ENCODE measurements around the gene PUS10. TPM values are rescaled to one million over a fixed set of nuclear protein-coding genes. Genes with fewer than 3 reads are reported as not detected.

The PUS10 gene
- polyA plus RNA-seq, 2 of the 4 experiments (the other 2 are of a cell fraction): 3.3 to 9.3 TPM

DNA sequence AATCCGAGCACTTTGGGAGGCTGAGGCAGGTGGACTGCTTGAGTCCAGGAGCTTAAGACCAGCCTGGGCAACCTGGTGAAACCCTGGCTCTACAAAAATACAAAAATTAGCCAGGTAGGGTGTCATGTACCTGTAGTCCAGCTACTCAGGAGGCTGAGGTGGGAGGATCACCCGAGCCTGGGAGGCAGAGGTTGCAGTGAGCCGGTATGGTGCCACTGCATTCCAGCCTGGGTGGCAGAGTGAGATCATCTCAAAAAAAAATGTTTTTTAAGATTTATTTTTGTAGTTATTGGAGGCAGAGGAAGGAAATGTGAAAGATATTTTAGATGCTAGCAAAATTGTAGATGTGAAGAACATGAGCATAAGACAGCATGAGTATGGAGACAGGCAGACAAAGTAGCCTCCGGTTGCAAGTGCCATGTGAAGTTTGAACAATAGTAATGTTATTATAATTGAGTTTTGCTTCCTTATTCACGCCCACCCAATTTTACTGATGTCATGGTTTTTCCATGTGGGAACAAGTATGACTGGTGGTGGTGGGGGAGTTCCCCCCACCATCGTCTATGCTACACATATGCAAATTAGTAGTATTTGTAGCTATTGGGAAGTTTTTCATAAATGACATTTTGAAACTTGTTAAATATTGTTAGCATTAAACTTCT is 118.7 kb downstream of the PUS10 start (continued):
- TF ChIP-seq, protein P1, sequence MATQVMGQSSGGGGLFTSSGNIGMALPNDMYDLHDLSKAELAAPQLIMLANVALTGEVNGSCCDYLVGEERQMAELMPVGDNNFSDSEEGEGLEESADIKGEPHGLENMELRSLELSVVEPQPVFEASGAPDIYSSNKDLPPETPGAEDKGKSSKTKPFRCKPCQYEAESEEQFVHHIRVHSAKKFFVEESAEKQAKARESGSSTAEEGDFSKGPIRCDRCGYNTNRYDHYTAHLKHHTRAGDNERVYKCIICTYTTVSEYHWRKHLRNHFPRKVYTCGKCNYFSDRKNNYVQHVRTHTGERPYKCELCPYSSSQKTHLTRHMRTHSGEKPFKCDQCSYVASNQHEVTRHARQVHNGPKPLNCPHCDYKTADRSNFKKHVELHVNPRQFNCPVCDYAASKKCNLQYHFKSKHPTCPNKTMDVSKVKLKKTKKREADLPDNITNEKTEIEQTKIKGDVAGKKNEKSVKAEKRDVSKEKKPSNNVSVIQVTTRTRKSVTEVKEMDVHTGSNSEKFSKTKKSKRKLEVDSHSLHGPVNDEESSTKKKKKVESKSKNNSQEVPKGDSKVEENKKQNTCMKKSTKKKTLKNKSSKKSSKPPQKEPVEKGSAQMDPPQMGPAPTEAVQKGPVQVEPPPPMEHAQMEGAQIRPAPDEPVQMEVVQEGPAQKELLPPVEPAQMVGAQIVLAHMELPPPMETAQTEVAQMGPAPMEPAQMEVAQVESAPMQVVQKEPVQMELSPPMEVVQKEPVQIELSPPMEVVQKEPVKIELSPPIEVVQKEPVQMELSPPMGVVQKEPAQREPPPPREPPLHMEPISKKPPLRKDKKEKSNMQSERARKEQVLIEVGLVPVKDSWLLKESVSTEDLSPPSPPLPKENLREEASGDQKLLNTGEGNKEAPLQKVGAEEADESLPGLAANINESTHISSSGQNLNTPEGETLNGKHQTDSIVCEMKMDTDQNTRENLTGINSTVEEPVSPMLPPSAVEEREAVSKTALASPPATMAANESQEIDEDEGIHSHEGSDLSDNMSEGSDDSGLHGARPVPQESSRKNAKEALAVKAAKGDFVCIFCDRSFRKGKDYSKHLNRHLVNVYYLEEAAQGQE (IDR thresholded peaks at IDR 0.05): no peak
- no peak for TF ChIP-seq RNF2 (IDR thresholded peaks at IDR 0.05; ENCODE audit: borderline replicate concordance, low read depth)
- TF ChIP-seq PHF8 (IDR thresholded peaks at IDR 0.05; ENCODE audit: borderline replicate concordance, low read depth): no peak

DNA sequence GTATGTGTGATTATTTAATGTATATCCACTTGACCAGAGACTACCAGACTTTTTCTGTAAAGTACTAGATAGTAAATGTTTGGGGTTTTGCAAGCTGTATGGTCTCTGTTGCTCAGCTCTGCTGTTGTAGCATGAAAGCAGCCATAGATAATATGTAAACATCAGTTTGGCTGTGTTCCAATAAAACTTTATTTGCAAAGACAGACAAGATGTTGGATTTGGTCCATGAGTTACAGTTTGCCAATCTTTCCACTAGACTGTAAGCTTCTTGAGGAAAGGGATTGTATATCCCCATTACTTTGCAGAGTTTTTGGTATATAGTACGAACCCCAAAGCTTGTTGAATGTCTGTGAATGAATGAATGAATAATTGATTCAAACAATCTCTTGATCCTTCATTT is 119.5 kb downstream of the PUS10 start:
- FAIRE-seq (no peak), ATAC-seq (no peak), DNase-seq (ENCODE audit: low read depth in 1 of 2, low spot score in 1 of 2) (no peak)
- Histone ChIP-seq H3K4me1 (peaks cover 7% of the 10 kb centered on the region; the same call in 2 of the 3 replicates), H3K9me3 (no peaks in the 10 kb centered on the region), H3K27ac (no peak overlapping the region), H3K4me2 (no peak overlapping the region), H3K4me3 (no peak overlapping the region)
- POLR2A ChIA-PET: no interaction called here
- WGBS (ENCODE audit: missing lambda C conversion rate): 93% methylated on average over 1 of the region's 1 CpG
- CTCF ChIA-PET: no interaction called here
- TF ChIP-seq CHD2 (IDR thresholded peaks at IDR 0.05; ENCODE audit: low read length, partially characterized antibody): no peak
- TF ChIP-seq, protein P2, sequence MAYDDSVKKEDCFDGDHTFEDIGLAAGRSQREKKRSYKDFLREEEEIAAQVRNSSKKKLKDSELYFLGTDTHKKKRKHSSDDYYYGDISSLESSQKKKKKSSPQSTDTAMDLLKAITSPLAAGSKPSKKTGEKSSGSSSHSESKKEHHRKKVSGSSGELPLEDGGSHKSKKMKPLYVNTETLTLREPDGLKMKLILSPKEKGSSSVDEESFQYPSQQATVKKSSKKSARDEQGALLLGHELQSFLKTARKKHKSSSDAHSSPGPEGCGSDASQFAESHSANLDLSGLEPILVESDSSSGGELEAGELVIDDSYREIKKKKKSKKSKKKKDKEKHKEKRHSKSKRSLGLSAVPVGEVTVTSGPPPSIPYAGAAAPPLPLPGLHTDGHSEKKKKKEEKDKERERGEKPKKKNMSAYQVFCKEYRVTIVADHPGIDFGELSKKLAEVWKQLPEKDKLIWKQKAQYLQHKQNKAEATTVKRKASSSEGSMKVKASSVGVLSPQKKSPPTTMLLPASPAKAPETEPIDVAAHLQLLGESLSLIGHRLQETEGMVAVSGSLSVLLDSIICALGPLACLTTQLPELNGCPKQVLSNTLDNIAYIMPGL (CRISPR knock-in tag; IDR thresholded peaks at IDR 0.05; ENCODE audit: borderline replicate concordance): no peak
- TF ChIP-seq, protein P3, sequence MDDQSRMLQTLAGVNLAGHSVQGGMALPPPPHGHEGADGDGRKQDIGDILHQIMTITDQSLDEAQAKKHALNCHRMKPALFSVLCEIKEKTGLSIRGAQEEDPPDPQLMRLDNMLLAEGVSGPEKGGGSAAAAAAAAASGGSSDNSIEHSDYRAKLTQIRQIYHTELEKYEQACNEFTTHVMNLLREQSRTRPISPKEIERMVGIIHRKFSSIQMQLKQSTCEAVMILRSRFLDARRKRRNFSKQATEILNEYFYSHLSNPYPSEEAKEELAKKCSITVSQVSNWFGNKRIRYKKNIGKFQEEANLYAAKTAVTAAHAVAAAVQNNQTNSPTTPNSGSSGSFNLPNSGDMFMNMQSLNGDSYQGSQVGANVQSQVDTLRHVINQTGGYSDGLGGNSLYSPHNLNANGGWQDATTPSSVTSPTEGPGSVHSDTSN (IDR thresholded peaks at IDR 0.05): no peak
- TF ChIP-seq, protein P4, sequence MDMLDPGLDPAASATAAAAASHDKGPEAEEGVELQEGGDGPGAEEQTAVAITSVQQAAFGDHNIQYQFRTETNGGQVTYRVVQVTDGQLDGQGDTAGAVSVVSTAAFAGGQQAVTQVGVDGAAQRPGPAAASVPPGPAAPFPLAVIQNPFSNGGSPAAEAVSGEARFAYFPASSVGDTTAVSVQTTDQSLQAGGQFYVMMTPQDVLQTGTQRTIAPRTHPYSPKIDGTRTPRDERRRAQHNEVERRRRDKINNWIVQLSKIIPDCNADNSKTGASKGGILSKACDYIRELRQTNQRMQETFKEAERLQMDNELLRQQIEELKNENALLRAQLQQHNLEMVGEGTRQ (IDR thresholded peaks at IDR 0.05): no peak
- TF ChIP-seq HOXB13 (CRISPR knock-in tag; IDR thresholded peaks at IDR 0.05; ENCODE audit: low read depth): no peak
- TF ChIP-seq FOXS1 (CRISPR knock-in tag; IDR thresholded peaks at IDR 0.05): no peak; the same call in 1 of the 2 replicates
- TF ChIP-seq, protein P1 (IDR thresholded peaks at IDR 0.05): no peak
- TF ChIP-seq FOSB (CRISPR knock-in tag; IDR thresholded peaks at IDR 0.05): no peak
- TF ChIP-seq MAFK (IDR thresholded peaks at IDR 0.05; ENCODE audit: partially characterized antibody): no peak
- TF ChIP-seq HOXB5 (CRISPR knock-in tag; IDR thresholded peaks at IDR 0.05): no peak
- no peak for TF ChIP-seq TFCP2L1 (CRISPR knock-in tag; IDR thresholded peaks at IDR 0.05)
- TF ChIP-seq ZSCAN20 (CRISPR knock-in tag; IDR thresholded peaks at IDR 0.05): no peak
- TF ChIP-seq, protein P5, sequence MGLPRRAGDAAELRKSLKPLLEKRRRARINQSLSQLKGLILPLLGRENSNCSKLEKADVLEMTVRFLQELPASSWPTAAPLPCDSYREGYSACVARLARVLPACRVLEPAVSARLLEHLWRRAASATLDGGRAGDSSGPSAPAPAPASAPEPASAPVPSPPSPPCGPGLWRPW (IDR thresholded peaks at IDR 0.05): no peak
- TF ChIP-seq SMC3 (IDR thresholded peaks at IDR 0.05): no peak
- TF ChIP-seq RAD21 (conservative IDR thresholded peaks at IDR 0.05 in 1 of 2, IDR thresholded peaks at IDR 0.05 in 1 of 2): no peak
- no peak for TF ChIP-seq HDAC2 (IDR thresholded peaks at IDR 0.05)
- TF ChIP-seq KDM1A (IDR thresholded peaks at IDR 0.05; ENCODE audit: low read depth): no peak
- no peak for TF ChIP-seq NFE2L2 (conservative IDR thresholded peaks at IDR 0.05; ENCODE audit: low read length)
- TF ChIP-seq PHF8 (IDR thresholded peaks at IDR 0.05; ENCODE audit: borderline replicate concordance, low read depth): no peak

All from A549 (cell line).